GM23248 (cell line): ENCODE data around the gene PDE4B.

Source experiments
- EZH2 ChIP-seq: fragments of 200-600 bp; sonication (generic); IDR thresholded peaks from 2 replicates; pipeline ENCODE4 v1.6.1; 2018; ENCODE audit warnings: antibody characterized with exemption, mild to moderate bottlenecking; ENCODE audit not compliant: insufficient read depth, poor library complexity, severe bottlenecking
- EZH2phosphoT487 ChIP-seq: fragments of 200-600 bp; sonication (generic); IDR thresholded peaks from 2 replicates; pipeline ENCODE4 v1.6.1; 2018; ENCODE audit warnings: antibody characterized with exemption, moderate library complexity, mild to moderate bottlenecking, low read depth; ENCODE audit not compliant: insufficient read depth

- TF ChIP-seq EZH2phosphoT487 (no peak), EZH2 (no peak)
Observed at GRCh38 chr1:66415866-66416265, 623.2 kb downstream of the PDE4B start.
